A673 (cell line): ENCODE data around the gene PAX5. TPM values are rescaled to one million over a fixed set of nuclear protein-coding genes. Genes with fewer than 3 reads are reported as not detected.

Source experiments
- BruUV-seq: library from RNA; stranded (reverse); fragments of 400-500 nt; replicated peaks from 2 replicates; lab custom pipeline; 2021; lab: Mats Ljungman, UMichigan
- CTCF ChIA-PET: fragments of 300-600 bp; sonication (Branson Sonifier 250); formaldehyde crosslinking; loops from one replicate; lab custom pipeline; 2022; ENCODE audit warnings: antibody characterized with exemption; lab: Charles Lee
- POLR2A ChIA-PET: fragments of 300-600 bp; sonication (Branson Sonifier 250); formaldehyde crosslinking; loops from one replicate; lab custom pipeline; 2022; ENCODE audit warnings: antibody characterized with exemption; ENCODE audit not compliant: low non-redundant PET; lab: Charles Lee
- DNase-seq: peaks from one replicate; pipeline ENCODE4 v3.0.0-alpha.2; 2015; ENCODE audit warnings: low spot score
- H3K27ac ChIP-seq: fragments of 200-600 bp; sonication (generic); 2 replicates; pipeline ENCODE4 v1.5.1; 2016; ENCODE audit warnings: mixed run types, low read depth, mild to moderate bottlenecking, mixed read lengths, antibody characterized with exemption, low read length; ENCODE audit not compliant: poor library complexity, severe bottlenecking
- H3K27me3 ChIP-seq: fragments of 200-600 bp; sonication (generic); replicated peaks from 2 replicates; pipeline ENCODE4 v1.6.1; 2017; ENCODE audit warnings: mixed run types, low read depth, mild to moderate bottlenecking, mixed read lengths, antibody characterized with exemption, low read length; ENCODE audit not compliant: insufficient read depth, poor library complexity
- H3K36me3 ChIP-seq: fragments of 200-600 bp; sonication (generic); 2 replicates; pipeline ENCODE4 v1.6.1; 2016; ENCODE audit warnings: mixed run types, mild to moderate bottlenecking, mixed read lengths, antibody characterized with exemption, low read length; ENCODE audit not compliant: insufficient read depth, poor library complexity, severe bottlenecking
- H3K4me1 ChIP-seq: fragments of 200-600 bp; sonication (generic); 2 replicates; pipeline ENCODE4 v1.6.1; 2017; ENCODE audit warnings: mixed run types, mild to moderate bottlenecking, mixed read lengths, antibody characterized with exemption, low read length; ENCODE audit not compliant: insufficient read depth, poor library complexity, severe bottlenecking
- H3K4me3 ChIP-seq: fragments of 200-600 bp; sonication (generic); 2 replicates; pipeline ENCODE4 v1.5.1; 2016; ENCODE audit warnings: low read depth, mixed run types, mild to moderate bottlenecking, mixed read lengths, low read length; ENCODE audit not compliant: poor library complexity, severe bottlenecking
- H3K9me3 ChIP-seq: fragments of 200-600 bp; sonication (generic); 2 replicates; pipeline ENCODE4 v1.6.1; 2016; ENCODE audit warnings: mixed run types, low read depth, mild to moderate bottlenecking, mixed read lengths, antibody characterized with exemption, low read length; ENCODE audit not compliant: poor library complexity, severe bottlenecking
- CTCF ChIP-seq: fragments of 300-800, 200-600 bp; sonication (generic); conservative IDR thresholded peaks from 2 replicates; pipeline ENCODE4 v1.5.1; 2017; ENCODE audit warnings: low read depth, mild to moderate bottlenecking, antibody characterized with exemption, low read length, moderate library complexity, mixed read lengths
- EZH2 ChIP-seq: fragments of 200-600 bp; sonication (generic); IDR thresholded peaks from 2 replicates; pipeline ENCODE4 v1.6.1; 2017; ENCODE audit warnings: borderline replicate concordance, low read depth, mild to moderate bottlenecking, mixed read lengths, antibody characterized with exemption, low read length; ENCODE audit not compliant: poor library complexity, severe bottlenecking
- intact Hi-C: fragments of 100-400 bp; cut with micrococcal nuclease; formaldehyde crosslinking; loops from one replicate; pipeline ENCODE4 v1.10.0; 2022; ENCODE audit not compliant: unreplicated experiment
- total RNA-seq: library from RNA; stranded (reverse); gene quantifications from 2 replicates; pipeline ENCODE4 v1.2.3, GENCODE V29; 2021

The PAX5 gene
- total RNA-seq, 1 experiment from 2014 or later, result 5.5 TPM

DNA sequence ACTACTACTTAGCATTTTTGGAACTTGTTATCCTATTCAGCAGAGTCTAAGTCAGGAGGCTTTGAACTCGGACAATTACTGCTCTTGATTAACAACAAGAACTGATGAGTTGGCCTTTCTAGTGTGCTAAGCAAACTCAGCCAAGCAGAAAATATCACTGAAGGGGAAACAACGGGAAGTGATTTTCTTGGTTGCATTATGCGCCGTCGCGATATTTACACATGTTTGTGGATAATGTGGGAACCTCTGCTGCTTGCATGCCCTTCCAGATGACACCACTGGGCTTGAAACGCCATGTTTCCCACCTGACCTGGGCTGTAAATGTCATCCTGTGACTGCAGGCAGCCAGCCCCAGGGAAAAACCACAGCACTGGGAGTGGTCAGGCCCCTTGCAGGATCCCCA, 205.5 kb downstream of the PAX5 start:
- no peaks in the 10 kb centered on the region for H3K4me1 ChIP-seq
- TF ChIP-seq EZH2 (no peak), CTCF (no peak)
- intact Hi-C loops, result no loop called here
- CTCF ChIA-PET, result no interaction called here
- no peaks in the 10 kb centered on the region for H3K9me3 ChIP-seq
- no peak overlapping the region for H3K4me3 ChIP-seq
- no peak overlapping the region for H3K27ac ChIP-seq
- POLR2A ChIA-PET, result no interaction called here
- no peak for DNase-seq
- BruUV-seq, result no TSS peak
- no peaks in the 10 kb centered on the region for H3K36me3 ChIP-seq
- no peaks in the 10 kb centered on the region for H3K27me3 ChIP-seq

DNA sequence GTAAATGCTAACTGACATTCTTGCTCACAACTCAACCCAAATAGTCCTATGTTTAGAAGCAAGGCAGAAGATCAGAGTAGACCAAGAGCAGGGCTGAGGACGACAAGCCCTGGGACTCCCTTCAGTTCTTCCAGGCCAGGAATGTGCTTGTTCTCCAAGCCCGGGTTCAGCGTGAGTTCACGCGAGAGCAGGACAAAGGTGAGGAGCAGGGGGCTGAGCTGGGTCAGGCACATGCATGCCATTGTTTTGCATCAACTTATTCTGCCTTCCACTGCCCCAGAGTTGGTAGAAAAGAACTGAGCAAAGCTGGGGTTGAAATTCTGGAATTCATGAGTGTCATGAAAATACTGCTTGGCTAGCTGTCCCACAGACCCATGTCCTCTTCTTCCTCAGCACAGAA, 206.5 kb downstream of the PAX5 start:
- BruUV-seq, result no TSS peak
- Histone ChIP-seq H3K27me3 (no peaks in the 10 kb centered on the region), H3K4me3 (no peak overlapping the region), H3K4me1 (no peaks in the 10 kb centered on the region), H3K9me3 (no peaks in the 10 kb centered on the region), H3K27ac (no peak overlapping the region), H3K36me3 (no peaks in the 10 kb centered on the region)
- intact Hi-C loops, result no loop called here
- POLR2A ChIA-PET, result no interaction called here
- CTCF ChIA-PET, result no interaction called here
- no peak for TF ChIP-seq EZH2
- no peak for TF ChIP-seq CTCF
- no peak for DNase-seq

- intact Hi-C loops, result no loop called here
- Histone ChIP-seq H3K27ac (no peak overlapping the region), H3K36me3 (no peaks in the 10 kb centered on the region), H3K9me3 (no peaks in the 10 kb centered on the region), H3K4me1 (no peaks in the 10 kb centered on the region), H3K27me3 (no peaks in the 10 kb centered on the region), H3K4me3 (no peak overlapping the region)
- ChIA-PET CTCF (no interaction called here), POLR2A (no interaction called here)
- no peak for TF ChIP-seq CTCF
- TF ChIP-seq EZH2, result no peak
- DNase-seq, result no peak
- BruUV-seq, result no TSS peak
Observed at GRCh38 chr9:36826581-36826980, 207.5 kb downstream of the PAX5 start.

GRCh38 chr9:36825179-36825578, 208.9 kb downstream of the PAX5 start:
- Histone ChIP-seq H3K36me3 (no peaks in the 10 kb centered on the region), H3K4me3 (no peak overlapping the region), H3K27ac (no peak overlapping the region), H3K4me1 (no peaks in the 10 kb centered on the region), H3K9me3 (no peaks in the 10 kb centered on the region), H3K27me3 (no peaks in the 10 kb centered on the region)
- intact Hi-C loops, result no loop called here
- no peak for DNase-seq
- TF ChIP-seq EZH2 (no peak), CTCF (no peak)
- ChIA-PET POLR2A (no interaction called here), CTCF (no interaction called here)
- no TSS peak for BruUV-seq
